GM21786 (cell line): ENCODE results near the gene ABCD1.

Experiments used
- ATAC-seq: cut with Tn5 transposase; IDR thresholded peaks from one replicate; pipeline ENCODE4 v1.9.1; 2021; ENCODE audit not compliant: unreplicated experiment

The ABCD1 gene

GRCh38 chrX:153772316-153773217 lies 47.9 kb downstream of the ABCD1 start:
- no peak for ATAC-seq

- ATAC-seq = no peak
Observed at GRCh38 chrX:153773218-153773611, 48.6 kb downstream of the ABCD1 start.

GRCh38 chrX:153773741-153774575 lies 49.3 kb downstream of the ABCD1 start:
- no peak for ATAC-seq

GRCh38 chrX:153774576-153775292 lies 50.1 kb downstream of the ABCD1 start:
- no peak for ATAC-seq

- no peak for ATAC-seq
Observed at GRCh38 chrX:153775293-153776119, 50.9 kb downstream of the ABCD1 start.

GRCh38 chrX:153776120-153776599 lies 51.5 kb downstream of the ABCD1 start:
- ATAC-seq = no peak

GRCh38 chrX:153776611-153777045 lies 52.0 kb downstream of the ABCD1 start:
- no peak for ATAC-seq

GRCh38 chrX:153777261-153778090 lies 52.8 kb downstream of the ABCD1 start:
- ATAC-seq = no peak

- ATAC-seq = no peak
Observed at GRCh38 chrX:153778181-153778580, 53.5 kb downstream of the ABCD1 start.

GRCh38 chrX:153778684-153779101 lies 54.0 kb downstream of the ABCD1 start:
- ATAC-seq = no peak

GRCh38 chrX:153779891-153780677 lies 55.4 kb downstream of the ABCD1 start:
- ATAC-seq = no peak

GRCh38 chrX:153780678-153781427 lies 56.2 kb downstream of the ABCD1 start, which contains the start of gene SRPK3:
SRPK3 (plus strand) TSS chrX:153781041; CDS start chrX:153781087, 46 bp downstream.
- ATAC-seq = no peak

- ATAC-seq = no peak
Observed at GRCh38 chrX:153781428-153782047, 56.9 kb downstream of the ABCD1 start.

GRCh38 chrX:153782313-153782712 lies 57.7 kb downstream of the ABCD1 start:
- ATAC-seq = no peak

GRCh38 chrX:153782871-153783270 lies 58.2 kb downstream of the ABCD1 start:
- ATAC-seq = no peak

- no peak for ATAC-seq
Observed at GRCh38 chrX:153783378-153784013, 58.8 kb downstream of the ABCD1 start.
